K562 (cell line): ENCODE results near the gene RGS14. TPM values are rescaled to one million over a fixed set of nuclear protein-coding genes. Genes with fewer than 3 reads are reported as not detected.
A peak's percentile ranks its signal among the peaks of the same experiment; 100 is the strongest.

Experiments
- ARHGAP35 ChIP-seq: fragments of 450-650 bp; IDR thresholded peaks from 2 replicates; pipeline ENCODE4 v1.6.1; 2018; ENCODE audit not compliant: partially characterized antibody
- CTBP1 ChIP-seq: fragments of 450-650 bp; IDR thresholded peaks from 2 replicates; pipeline ENCODE4 v1.6.1; 2016; ENCODE audit warnings: borderline replicate concordance
- GABPB2 ChIP-seq: fragments of 250-450 bp; sonication (Bioruptor Pico); conservative IDR thresholded peaks from 2 replicates; pipeline ENCODE4 v1.5.1; 2021; ENCODE audit warnings: mild to moderate bottlenecking
- MTA3 ChIP-seq: fragments of 450-650 bp; formaldehyde crosslinking; IDR thresholded peaks from 2 replicates; pipeline ENCODE4 v1.6.1; 2017; ENCODE audit warnings: mild to moderate bottlenecking, borderline replicate concordance
- PTTG1 ChIP-seq: fragments of 450-650 bp; IDR thresholded peaks from 2 replicates; pipeline ENCODE4 v1.6.1; 2016; ENCODE audit warnings: low read depth, mild to moderate bottlenecking, missing genetic modification characterization, missing compliant biosample characterization
- THRAP3 ChIP-seq: fragments of 450-650 bp; IDR thresholded peaks from 2 replicates; pipeline ENCODE4 v1.6.1; 2016; ENCODE audit warnings: mild to moderate bottlenecking, inconsistent platforms, borderline replicate concordance
- ZNF583 ChIP-seq: fragments of 250-450 bp; sonication (Bioruptor Pico); IDR thresholded peaks from 2 replicates; pipeline ENCODE4 v1.4.0; 2020
- ZNF780A ChIP-seq: fragments of 250-450 bp; sonication (Bioruptor Pico); IDR thresholded peaks from 2 replicates; pipeline ENCODE4 v1.5.0; 2021; ENCODE audit warnings: mild to moderate bottlenecking
- polyA plus RNA-seq, 8 experiments: library from polyadenylated mRNA; depleted of rRNA in 4 of 8; stranded (reverse) in 5 of 8; unstranded in 3 of 8; fragments of >200 nt; fragmentation: Nextera tagmentation in 2 of 8; fragmentation: Illumina TruSeq in 1 of 8; extraction: Ambion mirVana in 2 of 8; extraction: Trizol in 1 of 8; gene quantifications; 2 replicates each; pipeline versions ENCODE4 v1.2.1 to v1.2.3, GENCODE V29; 2011 to 2014; ENCODE audit warnings: inconsistent platforms in 1 of 8, missing spikeins in 1 of 8
- total RNA-seq, 7 experiments: library from RNA; depleted of rRNA in 6 of 7; stranded (reverse); fragments of >200 nt in 6 of 7; fragmentation: Illumina TruSeq in 2 of 7; extraction: Trizol in 2 of 7; gene quantifications; 2 replicates each; pipeline versions ENCODE4 v1.2.1 to v1.2.3, GENCODE V29; 2011 to 2021; ENCODE audit warnings: low replicate concordance in 1 of 7
- TF ChIP-seq, protein P1 (sequence below): fragments of 450-650 bp; formaldehyde crosslinking; IDR thresholded peaks from 2 replicates; pipeline ENCODE4 v1.4.0; 2020; ENCODE audit warnings: mild to moderate bottlenecking, moderate library complexity
- TF ChIP-seq, protein P2 (sequence below): sonication (generic); formaldehyde crosslinking; IDR thresholded peaks from 2 replicates; pipeline ENCODE4 v1.8.1; 2022; ENCODE audit warnings: missing genetic modification reagents
- TF ChIP-seq, protein P3 (sequence below), 2 experiments: fragments of 450-650 bp in 1 of 2; IDR thresholded peaks; 2 replicates each; pipeline ENCODE4 v1.6.1; 2011 to 2017; ENCODE audit warnings: low read depth in 2 of 2, antibody characterized with exemption in 1 of 2, borderline replicate concordance in 1 of 2, low read length in 1 of 2, mild to moderate bottlenecking in 1 of 2, mixed read lengths in 1 of 2; ENCODE audit not compliant: control insufficient read depth in 1 of 2
- TF ChIP-seq, protein P4 (sequence below): fragments of 450-650 bp; IDR thresholded peaks from 2 replicates; pipeline ENCODE4 v1.6.1; 2016; ENCODE audit warnings: low read depth

Gene RGS14
- total and polyA plus RNA-seq, 9 of the 15 experiments (the other 6 are each of a cell fraction or from before 2014, with no cell fraction given): 0.28 to 75.9 (median 34.5) TPM

DNA sequence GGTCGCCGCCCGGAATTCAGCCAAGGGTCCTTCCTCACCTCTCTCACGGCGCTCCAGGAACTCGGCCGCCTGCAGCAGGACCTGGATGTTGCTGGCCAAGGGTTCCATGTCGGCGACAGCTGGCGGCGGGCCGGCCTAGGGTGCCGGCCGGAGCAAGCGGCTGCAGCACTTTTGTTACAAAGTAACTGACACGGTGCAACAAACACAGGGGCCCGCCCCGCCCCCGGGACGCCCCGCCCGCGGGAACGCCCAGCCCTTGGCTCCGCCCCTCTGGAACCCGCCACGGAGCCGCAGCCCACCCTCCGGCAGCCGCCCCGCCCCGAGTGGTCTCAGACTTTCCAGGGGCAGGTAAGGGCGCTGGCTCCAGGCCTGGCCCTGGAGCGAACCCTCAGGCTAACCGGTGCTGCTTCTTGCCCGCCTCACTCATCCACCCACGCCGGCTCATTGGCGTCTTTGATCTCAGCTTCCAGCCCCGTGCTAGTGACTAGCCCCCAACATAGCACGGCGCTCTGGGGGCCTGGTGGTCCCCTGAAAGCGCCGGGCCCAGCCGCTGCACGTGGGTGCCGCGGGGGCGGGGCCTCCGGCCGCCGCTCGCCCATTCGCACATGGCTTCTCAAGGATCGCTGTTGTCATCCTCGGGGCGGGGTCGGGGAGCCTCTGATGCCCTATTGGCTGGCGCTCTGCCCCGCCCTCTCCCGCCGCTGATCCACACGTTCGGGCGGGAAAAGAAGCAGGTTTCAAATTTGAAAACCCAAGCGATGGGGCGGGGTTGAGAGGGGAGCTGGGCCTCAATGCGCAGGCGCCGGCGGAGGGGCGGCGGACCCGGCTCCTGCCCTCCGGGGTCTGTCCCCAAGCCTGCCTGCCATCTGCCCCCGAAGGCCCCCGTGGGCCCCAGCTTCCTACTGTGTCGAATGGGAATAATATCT lies 45.7 kb upstream of the RGS14 start, which contains the start of gene MXD3 (continued):
- TF ChIP-seq THRAP3 (no peak), PTTG1 (tag) (no peak), ZNF780A (no peak), ZNF583 (CRISPR knock-in tag) (no peak), CTBP1 (0 out of 2 replicates have a peak, but pooled peaks have one; percentile 20), ARHGAP35 (no peak), GABPB2 (CRISPR knock-in tag) (no peak), MTA3 (peak; percentile 70; the same call in 1 of the 2 replicates)
- TF ChIP-seq, protein P1, sequence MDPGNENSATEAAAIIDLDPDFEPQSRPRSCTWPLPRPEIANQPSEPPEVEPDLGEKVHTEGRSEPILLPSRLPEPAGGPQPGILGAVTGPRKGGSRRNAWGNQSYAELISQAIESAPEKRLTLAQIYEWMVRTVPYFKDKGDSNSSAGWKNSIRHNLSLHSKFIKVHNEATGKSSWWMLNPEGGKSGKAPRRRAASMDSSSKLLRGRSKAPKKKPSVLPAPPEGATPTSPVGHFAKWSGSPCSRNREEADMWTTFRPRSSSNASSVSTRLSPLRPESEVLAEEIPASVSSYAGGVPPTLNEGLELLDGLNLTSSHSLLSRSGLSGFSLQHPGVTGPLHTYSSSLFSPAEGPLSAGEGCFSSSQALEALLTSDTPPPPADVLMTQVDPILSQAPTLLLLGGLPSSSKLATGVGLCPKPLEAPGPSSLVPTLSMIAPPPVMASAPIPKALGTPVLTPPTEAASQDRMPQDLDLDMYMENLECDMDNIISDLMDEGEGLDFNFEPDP: no peak
- TF ChIP-seq, protein P2, sequence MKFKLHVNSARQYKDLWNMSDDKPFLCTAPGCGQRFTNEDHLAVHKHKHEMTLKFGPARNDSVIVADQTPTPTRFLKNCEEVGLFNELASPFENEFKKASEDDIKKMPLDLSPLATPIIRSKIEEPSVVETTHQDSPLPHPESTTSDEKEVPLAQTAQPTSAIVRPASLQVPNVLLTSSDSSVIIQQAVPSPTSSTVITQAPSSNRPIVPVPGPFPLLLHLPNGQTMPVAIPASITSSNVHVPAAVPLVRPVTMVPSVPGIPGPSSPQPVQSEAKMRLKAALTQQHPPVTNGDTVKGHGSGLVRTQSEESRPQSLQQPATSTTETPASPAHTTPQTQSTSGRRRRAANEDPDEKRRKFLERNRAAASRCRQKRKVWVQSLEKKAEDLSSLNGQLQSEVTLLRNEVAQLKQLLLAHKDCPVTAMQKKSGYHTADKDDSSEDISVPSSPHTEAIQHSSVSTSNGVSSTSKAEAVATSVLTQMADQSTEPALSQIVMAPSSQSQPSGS: no peak; the same call in 1 of the 2 replicates
- TF ChIP-seq, protein P3, sequence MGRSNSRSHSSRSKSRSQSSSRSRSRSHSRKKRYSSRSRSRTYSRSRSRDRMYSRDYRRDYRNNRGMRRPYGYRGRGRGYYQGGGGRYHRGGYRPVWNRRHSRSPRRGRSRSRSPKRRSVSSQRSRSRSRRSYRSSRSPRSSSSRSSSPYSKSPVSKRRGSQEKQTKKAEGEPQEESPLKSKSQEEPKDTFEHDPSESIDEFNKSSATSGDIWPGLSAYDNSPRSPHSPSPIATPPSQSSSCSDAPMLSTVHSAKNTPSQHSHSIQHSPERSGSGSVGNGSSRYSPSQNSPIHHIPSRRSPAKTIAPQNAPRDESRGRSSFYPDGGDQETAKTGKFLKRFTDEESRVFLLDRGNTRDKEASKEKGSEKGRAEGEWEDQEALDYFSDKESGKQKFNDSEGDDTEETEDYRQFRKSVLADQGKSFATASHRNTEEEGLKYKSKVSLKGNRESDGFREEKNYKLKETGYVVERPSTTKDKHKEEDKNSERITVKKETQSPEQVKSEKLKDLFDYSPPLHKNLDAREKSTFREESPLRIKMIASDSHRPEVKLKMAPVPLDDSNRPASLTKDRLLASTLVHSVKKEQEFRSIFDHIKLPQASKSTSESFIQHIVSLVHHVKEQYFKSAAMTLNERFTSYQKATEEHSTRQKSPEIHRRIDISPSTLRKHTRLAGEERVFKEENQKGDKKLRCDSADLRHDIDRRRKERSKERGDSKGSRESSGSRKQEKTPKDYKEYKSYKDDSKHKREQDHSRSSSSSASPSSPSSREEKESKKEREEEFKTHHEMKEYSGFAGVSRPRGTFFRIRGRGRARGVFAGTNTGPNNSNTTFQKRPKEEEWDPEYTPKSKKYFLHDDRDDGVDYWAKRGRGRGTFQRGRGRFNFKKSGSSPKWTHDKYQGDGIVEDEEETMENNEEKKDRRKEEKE (IDR thresholded peaks at IDR 0.05; ENCODE audit: borderline replicate concordance in 1 of 2, control insufficient read depth in 1 of 2, low read depth in 2 of 2, low read length in 1 of 2): no peak
- TF ChIP-seq, protein P4, sequence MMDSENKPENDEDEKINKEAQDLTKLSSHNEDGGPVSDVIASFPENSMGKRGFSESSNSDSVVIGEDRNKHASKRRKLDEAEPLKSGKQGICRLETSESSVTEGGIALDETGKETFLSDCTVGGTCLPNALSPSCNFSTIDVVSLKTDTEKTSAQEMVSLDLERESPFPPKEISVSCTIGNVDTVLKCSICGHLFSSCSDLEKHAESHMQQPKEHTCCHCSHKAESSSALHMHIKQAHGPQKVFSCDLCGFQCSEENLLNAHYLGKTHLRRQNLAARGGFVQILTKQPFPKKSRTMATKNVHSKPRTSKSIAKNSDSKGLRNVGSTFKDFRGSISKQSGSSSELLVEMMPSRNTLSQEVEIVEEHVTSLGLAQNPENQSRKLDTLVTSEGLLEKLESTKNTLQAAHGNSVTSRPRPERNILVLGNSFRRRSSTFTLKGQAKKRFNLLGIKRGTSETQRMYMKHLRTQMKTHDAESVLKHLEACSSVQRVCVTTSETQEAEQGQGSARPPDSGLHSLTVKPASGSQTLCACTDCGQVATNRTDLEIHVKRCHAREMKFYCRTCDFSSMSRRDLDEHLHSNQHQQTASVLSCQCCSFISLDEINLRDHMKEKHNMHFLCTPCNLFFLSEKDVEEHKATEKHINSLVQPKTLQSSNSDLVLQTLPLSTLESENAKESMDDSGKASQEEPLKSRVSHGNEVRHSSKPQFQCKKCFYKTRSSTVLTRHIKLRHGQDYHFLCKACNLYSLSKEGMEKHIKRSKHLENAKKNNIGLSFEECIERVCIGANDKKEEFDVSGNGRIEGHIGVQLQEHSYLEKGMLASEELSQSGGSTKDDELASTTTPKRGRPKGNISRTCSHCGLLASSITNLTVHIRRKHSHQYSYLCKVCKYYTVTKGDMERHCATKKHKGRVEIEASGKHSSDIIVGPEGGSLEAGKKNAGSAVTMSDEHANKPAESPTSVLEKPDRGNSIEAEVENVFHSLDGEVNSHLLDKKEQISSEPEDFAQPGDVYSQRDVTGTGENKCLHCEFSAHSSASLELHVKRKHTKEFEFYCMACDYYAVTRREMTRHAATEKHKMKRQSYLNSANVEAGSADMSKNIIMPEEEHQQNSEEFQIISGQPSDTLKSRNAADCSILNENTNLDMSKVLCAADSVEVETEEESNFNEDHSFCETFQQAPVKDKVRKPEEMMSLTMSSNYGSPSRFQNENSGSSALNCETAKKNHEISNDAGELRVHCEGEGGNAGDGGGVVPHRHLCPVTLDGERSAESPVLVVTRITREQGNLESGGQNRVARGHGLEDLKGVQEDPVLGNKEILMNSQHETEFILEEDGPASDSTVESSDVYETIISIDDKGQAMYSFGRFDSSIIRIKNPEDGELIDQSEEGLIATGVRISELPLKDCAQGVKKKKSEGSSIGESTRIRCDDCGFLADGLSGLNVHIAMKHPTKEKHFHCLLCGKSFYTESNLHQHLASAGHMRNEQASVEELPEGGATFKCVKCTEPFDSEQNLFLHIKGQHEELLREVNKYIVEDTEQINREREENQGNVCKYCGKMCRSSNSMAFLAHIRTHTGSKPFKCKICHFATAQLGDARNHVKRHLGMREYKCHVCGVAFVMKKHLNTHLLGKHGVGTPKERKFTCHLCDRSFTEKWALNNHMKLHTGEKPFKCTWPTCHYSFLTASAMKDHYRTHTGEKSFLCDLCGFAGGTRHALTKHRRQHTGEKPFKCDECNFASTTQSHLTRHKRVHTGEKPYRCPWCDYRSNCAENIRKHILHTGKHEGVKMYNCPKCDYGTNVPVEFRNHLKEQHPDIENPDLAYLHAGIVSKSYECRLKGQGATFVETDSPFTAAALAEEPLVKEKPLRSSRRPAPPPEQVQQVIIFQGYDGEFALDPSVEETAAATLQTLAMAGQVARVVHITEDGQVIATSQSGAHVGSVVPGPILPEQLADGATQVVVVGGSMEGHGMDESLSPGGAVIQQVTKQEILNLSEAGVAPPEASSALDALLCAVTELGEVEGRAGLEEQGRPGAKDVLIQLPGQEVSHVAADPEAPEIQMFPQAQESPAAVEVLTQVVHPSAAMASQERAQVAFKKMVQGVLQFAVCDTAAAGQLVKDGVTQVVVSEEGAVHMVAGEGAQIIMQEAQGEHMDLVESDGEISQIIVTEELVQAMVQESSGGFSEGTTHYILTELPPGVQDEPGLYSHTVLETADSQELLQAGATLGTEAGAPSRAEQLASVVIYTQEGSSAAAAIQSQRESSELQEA: no peak
